ENCODE measurements around the gene SPATA31D1. TPM values are rescaled to one million over a fixed set of nuclear protein-coding genes. Genes with fewer than 3 reads are reported as not detected.

The SPATA31D1 gene
- total and polyA plus RNA-seq, 8 donors, result not detected

- no peak overlapping the region for H3K27ac ChIP-seq
- peaks cover 0 to 11% of the 10 kb centered on the region in 2 donors for H3K9me3 ChIP-seq
- H3K27me3 ChIP-seq, result no peaks in the 10 kb centered on the region
- TF ChIP-seq CTCF (IDR thresholded peaks at IDR 0.05), result no peak
- intact Hi-C loops (cut with DNase I), result no loop called here
- ATAC-seq, result no peak
- H3K4me1 ChIP-seq, result no peaks in the 10 kb centered on the region
- H3K4me3 ChIP-seq, result no peak overlapping the region
- H3K36me3 ChIP-seq, result no peaks in the 10 kb centered on the region
- DNase-seq, result no peak
These were observed 9.4 kb upstream of the SPATA31D1 start for GRCh38 chr9:81979196-81979595.

GRCh38 chr9:81980568-81980967 is 8.0 kb upstream of the SPATA31D1 start:
- Histone ChIP-seq H3K27me3 (no peaks in the 10 kb centered on the region), H3K27ac (no peak overlapping the region), H3K4me3 (no peak overlapping the region), H3K9me3 (peaks cover 0 to 6% of the 10 kb centered on the region in 2 donors), H3K36me3 (no peaks in the 10 kb centered on the region), H3K4me1 (no peaks in the 10 kb centered on the region)
- intact Hi-C loops (cut with DNase I), result no loop called here
- TF ChIP-seq CTCF (IDR thresholded peaks at IDR 0.05), result no peak
- no peak for DNase-seq
- ATAC-seq, result no peak

GRCh38 chr9:81981883-81982282 is 6.7 kb upstream of the SPATA31D1 start:
- TF ChIP-seq CTCF (IDR thresholded peaks at IDR 0.05), result no peak
- Histone ChIP-seq H3K36me3 (no peaks in the 10 kb centered on the region), H3K4me1 (no peaks in the 10 kb centered on the region), H3K27ac (no peak overlapping the region), H3K27me3 (no peaks in the 10 kb centered on the region), H3K4me3 (no peak overlapping the region), H3K9me3 (peaks cover 0 to 6% of the 10 kb centered on the region in 2 donors)
- intact Hi-C loops (cut with DNase I), result no loop called here
- no peak for ATAC-seq
- no peak for DNase-seq

- Histone ChIP-seq H3K4me3 (no peak overlapping the region), H3K36me3 (no peaks in the 10 kb centered on the region), H3K9me3 (no peaks in the 10 kb centered on the region), H3K4me1 (no peaks in the 10 kb centered on the region), H3K27me3 (no peaks in the 10 kb centered on the region), H3K27ac (no peak overlapping the region)
- DNase-seq, result no peak
- intact Hi-C loops (cut with DNase I), result no loop called here
- no peak for TF ChIP-seq CTCF (IDR thresholded peaks at IDR 0.05)
- no peak for ATAC-seq
These were observed 3.6 kb upstream of the SPATA31D1 start for GRCh38 chr9:81984928-81985327.

- Histone ChIP-seq H3K27me3 (no peaks in the 10 kb centered on the region), H3K9me3 (no peaks in the 10 kb centered on the region), H3K4me1 (no peaks in the 10 kb centered on the region), H3K36me3 (no peaks in the 10 kb centered on the region), H3K27ac (no peak overlapping the region), H3K4me3 (no peak overlapping the region)
- intact Hi-C loops (cut with DNase I), result no loop called here
- no peak for TF ChIP-seq CTCF (IDR thresholded peaks at IDR 0.05)
- ATAC-seq, result no peak
- no peak for DNase-seq
These were observed 2.5 kb upstream of the SPATA31D1 start for GRCh38 chr9:81986051-81986450.
